Germinal center (tissue), 1 donor: Measurements from ENCODE around the gene MINK1.
"Not testable (repeated sequence)": the region's sequence is repeated elsewhere in the genome, so short reads cannot be mapped to it uniquely, and the experiment has no call there.

ENCODE experiments used
- DNase-seq: peaks from one replicate; pipeline ENCODE4 v3.0.0; 2012; ENCODE audit warnings: mixed read lengths, low spot score

MINK1 gene

DNA sequence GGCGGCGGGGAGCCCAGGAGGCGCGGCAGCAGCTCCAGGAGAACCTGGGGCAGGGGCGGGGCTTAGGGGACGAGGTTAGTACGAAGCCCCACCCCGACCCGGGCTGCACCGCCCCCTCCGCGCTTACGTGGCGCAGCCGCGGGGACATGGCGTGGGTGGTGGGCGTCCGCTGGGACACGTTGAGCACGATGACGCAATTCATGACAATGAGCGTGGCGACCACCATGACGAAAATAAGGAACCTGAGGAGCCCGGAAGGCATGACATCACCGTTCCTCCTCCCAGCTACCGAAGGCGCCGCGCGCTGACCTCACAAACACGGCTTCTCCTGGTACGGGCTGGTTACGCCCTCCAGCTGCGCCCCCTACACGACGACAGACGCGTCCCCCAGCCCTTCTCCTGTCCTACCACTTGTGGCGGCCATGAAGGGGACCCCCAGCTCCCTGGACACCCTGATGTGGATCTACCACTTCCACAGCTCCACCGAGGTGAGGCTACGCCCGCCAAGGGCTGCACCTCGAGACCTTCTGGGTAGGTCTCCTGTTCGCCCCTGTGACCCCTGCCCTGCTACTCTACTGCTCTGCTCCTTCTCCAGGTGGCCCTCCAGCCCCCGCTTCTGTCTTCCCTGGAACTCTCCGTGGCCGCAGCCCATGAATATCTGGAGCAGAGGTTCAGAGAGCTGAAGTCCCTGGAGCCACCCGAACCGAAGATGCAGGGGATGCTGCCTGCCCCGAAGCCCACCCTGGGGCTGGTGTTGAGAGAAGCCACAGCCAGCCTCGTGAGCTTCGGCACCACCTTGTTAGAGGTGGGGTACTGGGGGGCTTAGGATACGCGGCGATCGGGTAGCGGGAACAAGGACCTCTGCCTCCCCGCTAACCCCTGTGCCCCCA is 66.4 kb downstream of the MINK1 start, which contains the start of gene C17orf107:
C17orf107 (plus strand) TSS at position 196 of the 890 bp plus-strand sequence; CDS start at position 423, 227 bp downstream.
- peak; percentile 85 for DNase-seq

DNA sequence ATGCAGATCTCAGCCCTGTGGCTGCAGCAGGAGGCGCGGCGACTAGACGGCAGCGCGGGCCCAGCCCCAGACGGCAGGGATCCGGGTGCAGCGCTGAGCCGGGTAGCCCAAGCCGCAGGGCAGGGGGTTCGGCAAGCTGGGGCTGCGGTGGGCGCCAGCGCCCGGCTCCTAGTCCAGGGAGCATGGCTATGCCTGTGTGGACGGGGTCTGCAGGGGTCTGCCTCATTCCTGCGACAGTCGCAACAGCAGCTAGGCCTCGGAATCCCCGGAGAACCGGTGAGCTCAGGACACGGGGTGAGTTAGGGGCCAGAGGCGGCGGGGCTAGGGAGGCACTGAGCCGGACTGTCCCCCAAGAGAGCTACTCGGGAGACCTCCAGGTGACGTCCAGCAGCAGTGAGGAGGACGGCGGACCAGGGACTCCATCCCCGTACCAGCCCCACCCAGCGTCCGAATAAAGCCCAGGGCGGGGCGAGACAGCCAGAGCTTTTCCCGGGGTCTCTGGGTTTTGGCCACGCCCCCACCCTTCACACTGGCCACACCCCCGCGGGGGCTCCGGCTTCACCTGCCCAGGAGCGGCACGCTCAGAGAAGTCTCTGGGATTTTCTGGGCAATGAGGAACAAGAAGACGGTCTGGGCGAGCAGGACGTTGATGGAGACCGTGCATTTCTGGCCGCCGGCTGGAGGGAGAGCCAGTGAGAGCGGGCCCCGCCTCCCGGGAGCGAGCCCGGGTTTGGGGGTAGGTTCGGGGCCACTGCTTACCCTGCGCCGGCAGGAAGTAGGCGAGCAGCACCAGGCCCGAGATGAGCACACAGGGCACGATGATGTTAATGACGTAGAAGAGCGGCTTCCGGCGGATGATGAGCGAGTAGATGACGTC is 67.3 kb downstream of the MINK1 start:
- DNase-seq: peak; percentile 55

DNA sequence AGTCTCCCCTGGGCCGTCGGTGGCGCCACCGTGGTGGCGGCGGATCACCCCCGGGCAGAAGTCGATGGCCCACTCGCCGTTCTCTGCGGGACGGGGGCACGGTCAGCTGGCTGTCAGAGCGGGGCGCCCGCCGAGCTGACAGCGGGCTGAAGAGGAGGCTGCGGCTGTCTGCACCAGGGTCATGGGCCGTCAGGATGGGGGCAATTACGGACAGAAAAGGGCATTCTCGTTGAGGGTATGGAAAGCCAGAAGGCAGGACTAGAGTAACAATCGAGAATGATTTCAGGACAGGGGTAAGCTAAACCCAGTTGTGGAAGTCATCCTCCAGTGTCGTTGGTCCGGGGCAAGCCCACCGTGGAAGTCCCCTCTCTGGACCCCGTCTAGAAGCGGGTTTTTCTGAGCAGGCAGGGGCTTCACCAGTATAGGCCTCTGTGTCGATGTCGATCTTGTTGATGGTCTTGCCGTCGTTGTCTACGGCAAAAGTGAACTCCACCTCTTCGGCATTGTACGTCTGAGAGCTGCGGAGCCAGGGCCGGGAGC is 68.0 kb downstream of the MINK1 start:
- DNase-seq: no peak

DNA sequence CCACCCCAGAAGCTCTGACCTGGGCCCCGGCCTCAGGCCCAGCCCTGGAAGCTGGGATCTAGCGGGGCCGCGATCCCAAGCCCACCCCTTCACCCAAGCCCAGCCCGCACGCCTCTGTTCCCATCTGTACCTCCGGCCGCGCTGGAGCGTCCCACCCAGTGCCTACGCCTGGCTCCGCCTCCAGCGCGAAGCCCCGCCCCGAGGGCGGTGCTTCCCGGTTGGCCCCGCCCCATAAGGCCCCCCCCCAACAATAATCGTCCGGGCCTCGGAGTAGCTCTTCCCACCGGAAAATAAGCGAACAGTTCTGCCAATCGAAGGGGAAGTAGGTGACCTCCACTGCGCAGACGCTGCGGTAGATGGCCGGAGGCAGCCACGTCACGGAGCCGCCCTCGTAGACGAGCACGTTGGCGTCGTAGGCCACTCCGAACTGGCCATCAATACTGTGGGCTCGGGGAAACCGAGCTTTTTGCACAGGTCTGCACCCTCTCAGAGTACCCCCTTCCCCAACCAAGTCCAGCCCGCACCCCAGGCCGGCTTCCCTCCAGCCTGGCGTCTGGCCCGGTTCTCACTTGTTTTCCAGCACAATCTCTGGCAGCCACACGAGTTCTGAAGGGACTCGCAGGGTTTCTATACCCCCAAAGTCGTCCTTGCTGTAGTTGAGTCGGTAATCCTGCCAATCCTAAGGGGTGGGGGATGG is 68.7 kb downstream of the MINK1 start:
- no peak for DNase-seq

DNA sequence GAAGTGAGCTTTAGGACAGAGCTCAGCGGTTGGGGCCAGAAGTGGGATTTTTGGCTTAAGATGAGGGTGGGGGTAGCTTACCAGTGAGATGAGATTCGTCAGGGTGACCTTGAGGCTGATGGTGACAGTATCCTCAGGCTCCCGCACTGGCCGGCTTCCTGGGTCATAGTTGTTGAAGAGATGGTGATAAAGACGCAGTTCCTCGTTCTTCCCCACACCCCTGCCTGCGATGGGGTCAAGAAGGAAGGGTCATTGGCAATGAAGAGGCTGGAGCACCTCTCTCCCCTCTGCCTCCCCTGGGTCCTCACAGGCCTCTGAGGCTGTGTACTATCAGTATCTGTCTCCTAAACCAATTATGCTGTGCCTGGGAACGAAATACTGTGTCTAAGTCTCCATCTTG is 69.4 kb downstream of the MINK1 start:
- DNase-seq: no peak

DNA sequence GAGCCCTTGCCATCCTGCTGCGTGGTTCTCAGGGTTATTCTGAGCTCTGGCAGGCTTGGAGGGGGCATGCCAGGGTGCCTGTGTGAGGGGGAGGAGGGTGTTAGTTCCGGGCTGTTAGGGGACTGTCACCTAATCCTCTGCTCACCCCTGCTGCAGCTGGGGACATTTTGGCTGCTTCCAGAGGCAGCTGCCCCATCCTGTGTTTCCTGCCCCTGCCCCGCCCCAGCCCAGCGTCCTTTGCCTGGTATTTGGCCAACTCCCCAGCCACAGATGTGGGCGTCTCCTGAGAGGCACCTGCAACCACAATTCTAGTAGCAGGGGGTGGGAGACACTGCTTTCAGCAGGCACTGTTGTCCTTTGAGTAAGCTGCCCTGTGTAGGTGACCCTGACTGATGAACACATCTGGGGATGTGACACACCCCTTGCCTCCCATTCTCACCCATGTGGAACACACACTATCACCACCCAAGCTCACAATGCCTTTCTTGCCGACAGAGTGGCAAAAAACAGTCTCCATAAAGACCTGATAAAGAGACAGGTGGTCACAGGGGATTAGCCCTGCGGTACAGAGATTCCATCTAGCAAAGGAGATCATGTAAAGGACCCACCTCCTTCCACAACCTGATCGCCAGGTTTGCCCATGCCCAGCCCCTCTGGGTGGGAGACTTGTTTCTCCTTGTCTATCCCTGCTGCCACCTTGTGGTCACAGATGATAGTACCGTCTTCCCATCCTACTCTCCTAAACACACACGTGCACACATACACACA is 70.1 kb downstream of the MINK1 start, which contains the start of gene CHRNE:
CHRNE (minus strand) TSS at position 48 of the 768 bp plus-strand sequence; CDS start at position 13, 35 bp downstream.
- DNase-seq: peak; percentile 54

DNA sequence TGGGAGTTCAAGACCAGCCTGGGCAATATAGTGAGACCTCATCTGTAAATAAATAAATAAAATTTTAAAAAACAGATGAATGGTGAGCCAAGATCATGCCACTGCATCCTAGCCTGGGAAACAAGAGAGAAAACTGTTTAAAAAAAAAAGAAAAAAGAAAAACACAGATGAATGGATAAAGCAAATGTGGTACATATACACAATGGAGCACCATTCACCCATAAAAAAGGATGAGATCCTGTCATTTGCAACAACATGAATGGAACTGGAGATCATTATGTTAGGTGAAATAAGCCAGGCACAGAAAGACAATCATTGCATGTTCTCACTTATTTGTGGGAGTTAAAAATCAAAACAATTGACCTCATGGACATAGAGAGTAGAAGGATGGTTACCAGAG is 73.5 kb downstream of the MINK1 start:
- DNase-seq: not testable (repeated sequence)

DNA sequence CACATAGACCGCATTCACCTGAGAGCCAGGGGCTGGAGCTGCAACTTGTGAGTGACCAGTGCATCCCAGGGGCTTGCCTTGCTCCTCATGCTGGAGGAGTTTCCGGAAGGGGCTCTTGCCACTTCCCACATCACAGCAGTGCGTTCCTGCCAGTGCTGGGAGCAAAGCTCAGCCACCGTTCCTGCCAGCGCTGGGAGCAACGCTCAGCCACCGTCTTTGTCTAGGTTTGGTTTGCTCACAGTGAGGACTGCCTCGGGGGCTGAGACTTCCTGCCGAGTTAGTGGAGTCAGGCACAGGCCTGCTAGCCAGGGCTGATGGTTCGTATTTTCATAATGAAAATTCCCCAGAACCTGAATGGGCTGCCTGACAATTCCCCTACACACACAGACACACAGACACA is 75.2 kb downstream of the MINK1 start:
- DNase-seq: no peak

DNA sequence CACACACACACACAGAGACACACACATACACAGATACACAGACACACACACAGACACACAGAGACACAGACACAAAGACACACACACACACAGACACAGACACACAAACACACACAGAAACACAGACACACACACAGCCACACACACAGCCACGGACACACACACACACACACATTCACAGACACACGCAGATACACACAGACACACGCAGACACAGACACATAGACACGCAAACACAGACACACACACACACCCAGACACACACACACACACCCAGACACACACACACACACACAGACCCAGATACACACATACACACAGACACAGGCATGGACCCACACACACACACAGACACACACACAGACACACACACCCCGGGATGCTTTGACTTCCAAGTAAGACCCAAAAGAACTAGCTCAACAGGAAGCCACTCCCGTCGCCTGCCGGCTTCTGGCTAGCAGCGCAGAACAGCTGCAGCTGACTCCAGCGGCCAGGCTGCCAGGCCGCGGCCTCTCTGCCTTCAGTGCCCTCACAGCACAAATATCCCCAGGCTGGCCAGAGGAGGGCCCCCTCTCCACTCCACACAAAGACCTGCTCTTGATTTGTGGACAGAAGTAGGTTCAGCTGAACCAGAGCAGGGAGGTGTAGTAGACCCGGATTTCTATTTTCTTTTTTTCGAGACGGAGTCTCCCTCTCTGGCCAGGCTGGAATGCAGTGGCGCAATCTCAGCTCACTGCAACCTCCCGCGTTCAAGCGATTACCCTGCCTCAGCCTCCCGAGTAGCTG is 75.8 kb downstream of the MINK1 start:
- peak; percentile 66 for DNase-seq

DNA sequence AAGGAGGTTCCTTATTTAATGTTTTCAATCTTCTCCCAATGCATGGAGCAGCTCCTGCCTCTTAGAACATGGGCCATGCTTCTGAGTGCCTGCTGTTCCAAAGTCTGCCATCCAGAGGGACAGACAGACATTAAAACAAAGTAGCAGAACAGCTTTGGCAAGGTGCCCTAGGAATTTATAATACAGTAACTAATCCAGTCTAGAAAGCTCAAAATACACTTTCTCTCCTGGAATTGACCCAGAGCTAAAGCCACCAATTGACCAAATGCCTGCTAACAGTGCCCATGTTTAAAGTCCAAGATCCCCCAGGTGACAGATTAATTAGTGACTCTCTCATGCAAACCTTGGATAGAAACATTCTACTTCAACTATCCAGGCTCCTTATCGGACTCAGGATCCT is 80.9 kb downstream of the MINK1 start:
- DNase-seq: no peak

DNA sequence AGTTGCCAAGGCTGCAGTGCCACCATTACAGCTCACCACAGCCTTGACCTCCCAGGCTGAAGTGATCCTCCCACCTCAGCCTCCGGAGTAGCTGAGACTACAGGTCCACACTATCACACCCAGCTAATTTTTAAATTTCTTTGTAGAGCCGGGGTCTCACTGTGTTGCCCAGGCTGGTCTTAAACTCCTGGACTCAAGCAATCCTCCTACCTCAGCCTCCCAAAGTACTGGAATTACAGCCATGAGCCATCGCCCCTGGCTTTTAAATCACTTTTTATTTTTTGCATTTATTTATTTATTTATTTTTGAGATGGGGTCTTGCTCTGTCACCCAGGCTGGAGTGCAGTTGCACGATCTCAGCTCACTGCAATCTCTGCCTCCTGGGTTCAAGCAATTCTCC is 81.4 kb downstream of the MINK1 start:
- not testable (repeated sequence) for DNase-seq

DNA sequence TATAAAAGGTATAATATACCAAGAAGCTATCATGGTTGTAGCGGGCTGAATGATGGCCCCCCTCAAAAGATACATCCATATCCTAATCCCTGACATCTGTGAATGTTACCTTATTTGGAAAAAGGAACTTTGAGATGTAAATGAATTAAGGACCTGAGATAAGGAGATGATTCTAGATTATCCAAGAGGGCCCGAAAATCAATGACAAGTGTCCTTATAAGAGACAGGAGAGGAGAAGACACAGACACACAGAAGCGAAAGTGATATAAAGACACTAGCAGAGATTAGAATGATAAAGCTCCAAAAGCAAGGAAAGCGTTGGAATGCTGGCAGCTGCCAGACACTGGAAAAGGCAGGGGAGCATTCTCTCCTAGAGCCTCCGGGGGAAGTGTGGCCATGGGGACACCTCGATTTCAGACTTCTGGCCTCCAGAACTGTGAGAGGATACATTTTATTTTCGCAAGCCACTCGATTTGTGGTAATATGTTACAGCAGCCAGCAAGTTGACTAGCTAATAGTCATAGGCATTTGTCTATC is 86.4 kb downstream of the MINK1 start:
- no peak for DNase-seq

DNA sequence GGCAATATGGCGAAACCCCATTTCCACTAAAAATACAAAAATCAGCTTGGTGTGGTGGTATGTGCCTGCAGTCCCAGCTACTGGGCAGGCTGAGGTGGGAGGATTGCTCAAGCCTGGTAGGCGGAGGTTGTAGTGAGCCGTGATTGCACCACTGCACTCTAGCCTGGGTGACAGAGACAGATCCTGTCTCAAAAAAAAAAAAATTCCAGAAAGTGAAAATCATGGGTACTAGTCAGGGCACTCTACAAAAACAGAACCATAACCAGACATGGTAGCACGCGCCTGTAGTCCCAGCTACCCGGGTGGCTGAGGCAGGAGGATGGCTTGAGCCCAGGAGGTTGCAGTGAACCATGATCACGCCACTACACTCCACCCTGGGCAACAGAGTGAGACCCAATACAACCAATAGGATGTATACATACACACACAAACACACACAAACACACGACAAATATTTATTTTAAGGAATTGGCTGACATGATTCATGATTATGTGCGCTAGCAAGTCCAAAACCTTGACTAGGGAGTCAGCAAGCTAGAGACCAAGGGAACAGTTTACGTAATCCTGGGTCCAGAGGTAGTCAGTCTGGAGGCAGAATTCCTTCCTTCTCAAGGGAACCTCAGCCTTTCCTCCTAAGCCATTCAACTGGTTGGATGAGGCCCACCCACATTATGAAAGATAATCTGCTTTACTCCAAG is 87.4 kb downstream of the MINK1 start:
- no peak for DNase-seq

DNA sequence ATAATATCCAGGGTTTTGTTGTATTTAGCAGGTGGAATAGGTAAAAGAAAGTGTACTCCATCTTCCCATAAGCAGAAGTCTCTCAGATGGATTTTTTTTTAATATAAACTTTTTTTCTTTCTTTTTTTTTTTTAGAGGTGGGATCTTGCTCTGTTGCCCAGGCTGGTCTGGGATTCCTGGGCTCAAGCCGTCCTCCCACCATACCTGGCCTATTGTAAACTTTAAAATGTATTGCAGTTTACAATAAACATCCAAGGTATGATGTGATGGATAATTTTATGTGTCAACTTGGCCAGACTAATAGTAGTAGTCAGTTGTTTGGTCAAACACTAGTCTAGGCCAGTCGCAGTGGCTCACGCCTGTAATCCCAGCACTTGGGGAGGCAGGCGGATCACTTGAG is 88.2 kb downstream of the MINK1 start:
- no peak for DNase-seq

DNA sequence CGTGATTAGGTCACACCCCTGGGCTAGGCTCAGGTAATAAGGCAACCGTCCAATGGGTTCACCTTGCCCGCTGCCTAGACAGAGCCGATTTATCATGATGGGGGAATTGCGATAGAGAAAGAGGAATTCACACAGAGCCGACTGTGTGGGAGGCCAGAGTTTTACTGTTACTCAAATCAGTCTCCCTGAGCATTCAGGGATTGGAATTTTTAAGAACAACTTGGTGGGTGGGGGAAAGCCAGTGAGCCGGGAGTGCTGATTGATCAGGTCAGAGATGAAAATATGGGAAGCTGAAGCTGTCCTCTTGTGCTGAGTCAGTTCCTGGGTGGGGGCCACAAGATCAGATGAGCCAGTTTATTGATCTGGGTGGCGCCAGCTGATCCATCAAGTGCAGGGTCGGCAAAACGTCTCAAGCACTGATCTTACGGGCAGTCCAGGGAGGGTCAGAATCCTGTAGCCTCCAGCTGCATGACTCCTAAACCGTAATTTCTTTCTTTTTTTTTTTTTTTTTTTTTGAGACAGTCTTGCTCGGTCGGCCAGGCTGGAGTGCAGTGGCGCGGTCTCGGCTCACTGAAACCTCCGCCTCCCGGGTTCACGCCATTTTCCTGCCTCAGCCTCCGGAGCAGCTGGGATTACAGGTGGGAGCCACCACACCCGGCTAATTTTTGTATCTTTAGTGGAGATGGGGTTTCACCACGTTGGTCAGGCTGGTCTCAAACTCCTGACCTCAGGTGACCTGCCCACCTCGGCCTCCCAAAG is 93.6 kb downstream of the MINK1 start:
- not testable (repeated sequence) for DNase-seq

DNA sequence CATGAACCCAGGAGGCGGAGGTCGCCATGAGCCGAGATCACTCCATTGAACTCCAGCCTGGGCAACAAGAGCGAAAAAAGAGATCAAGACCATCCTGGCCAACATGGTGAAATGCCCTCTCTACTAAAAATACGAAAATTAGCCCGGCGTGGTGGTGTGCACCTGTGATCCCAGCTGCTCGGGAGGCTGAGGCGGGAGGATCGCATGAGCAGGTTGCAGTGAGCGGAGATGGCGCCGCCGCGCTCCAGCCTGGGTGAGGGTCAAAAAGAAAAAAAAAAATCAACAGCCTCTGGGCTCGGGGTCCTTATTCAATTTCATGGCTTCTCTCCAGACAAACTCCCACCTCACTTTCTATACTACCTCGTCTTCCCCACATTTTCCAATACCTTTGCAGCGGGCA is 95.7 kb downstream of the MINK1 start:
- no peak for DNase-seq

DNA sequence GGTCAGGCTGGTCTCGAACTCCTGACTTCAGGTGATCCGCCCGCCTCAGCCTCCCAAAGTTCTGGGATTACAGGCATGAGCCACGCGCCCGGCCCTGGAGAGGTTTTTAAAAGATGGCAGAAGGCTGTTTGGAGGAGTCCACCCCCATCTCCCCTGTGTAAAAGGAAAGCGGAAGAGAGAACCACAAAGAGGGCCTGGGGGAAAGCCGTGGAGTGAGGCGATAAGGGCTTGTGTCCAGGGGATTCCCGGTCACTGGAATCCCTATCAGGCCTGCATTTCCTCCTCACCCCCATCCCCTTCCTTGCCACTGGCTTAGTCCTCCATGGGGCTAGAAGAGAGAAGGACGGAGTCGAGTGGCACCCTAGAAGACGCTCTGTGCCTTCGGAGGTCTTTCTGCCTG is 98.8 kb downstream of the MINK1 start, which contains the start of gene GP1BA:
GP1BA (plus strand) TSS at position 315 of the 400 bp plus-strand sequence. CDS start 328 bp downstream, outside the sequence.
- no peak for DNase-seq

DNA sequence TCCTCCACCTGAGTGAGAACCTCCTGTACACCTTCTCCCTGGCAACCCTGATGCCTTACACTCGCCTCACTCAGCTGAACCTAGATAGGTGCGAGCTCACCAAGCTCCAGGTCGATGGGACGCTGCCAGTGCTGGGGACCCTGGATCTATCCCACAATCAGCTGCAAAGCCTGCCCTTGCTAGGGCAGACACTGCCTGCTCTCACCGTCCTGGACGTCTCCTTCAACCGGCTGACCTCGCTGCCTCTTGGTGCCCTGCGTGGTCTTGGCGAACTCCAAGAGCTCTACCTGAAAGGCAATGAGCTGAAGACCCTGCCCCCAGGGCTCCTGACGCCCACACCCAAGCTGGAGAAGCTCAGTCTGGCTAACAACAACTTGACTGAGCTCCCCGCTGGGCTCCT is 99.6 kb downstream of the MINK1 start:
- no peak for DNase-seq
